Anterior cingulate cortex (tissue), 58 donors: Measurements from ENCODE around the gene MGRN1.
A peak's percentile ranks its signal among the peaks of the same experiment; 100 is the strongest.

Experiments used
- DNase-seq, 58 donors: peaks; one replicate each; lab custom pipeline; 2025; lab: John Stamatoyannopoulos, UW

The MGRN1 gene

DNA sequence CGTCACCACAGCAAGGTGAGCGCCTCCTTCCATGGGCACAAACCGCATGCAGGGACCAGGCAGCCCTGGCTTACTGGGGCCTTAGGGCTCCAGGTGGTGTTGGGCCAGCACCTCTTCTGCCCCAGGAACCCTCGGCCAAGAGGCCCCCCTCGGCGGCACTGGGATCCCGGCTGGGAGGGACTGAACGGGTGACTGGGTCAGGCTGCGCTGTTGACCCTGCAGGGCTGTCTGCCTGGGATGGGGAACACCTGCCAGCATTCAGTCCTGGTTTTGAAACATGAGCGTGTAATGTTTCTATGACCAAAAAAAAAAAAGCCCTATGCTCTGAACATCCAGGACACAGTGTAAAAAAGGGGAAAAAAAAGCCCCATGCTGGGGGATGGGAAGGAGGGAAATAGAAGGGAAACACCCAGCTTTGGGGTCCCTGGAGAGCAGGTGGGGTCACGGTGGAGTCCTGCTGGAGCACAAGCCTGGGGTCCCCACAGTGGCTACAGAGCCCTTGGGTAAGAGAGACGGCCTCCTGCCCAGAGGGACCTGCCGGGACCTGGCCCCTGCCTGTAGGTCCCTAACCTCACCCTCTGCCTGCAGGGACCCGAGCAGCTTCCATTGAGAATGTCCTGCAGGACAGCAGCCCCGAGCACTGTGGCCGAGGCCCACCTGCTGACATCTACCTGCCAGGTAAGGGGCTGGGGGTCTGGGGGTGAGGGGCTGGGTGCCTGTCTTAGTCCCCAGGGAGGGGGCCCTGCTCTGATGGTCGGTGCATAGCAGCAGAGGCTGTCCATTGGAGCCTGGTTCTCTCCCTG is 58.8 kb downstream of the MGRN1 start:
- DNase-seq: no peak

DNA sequence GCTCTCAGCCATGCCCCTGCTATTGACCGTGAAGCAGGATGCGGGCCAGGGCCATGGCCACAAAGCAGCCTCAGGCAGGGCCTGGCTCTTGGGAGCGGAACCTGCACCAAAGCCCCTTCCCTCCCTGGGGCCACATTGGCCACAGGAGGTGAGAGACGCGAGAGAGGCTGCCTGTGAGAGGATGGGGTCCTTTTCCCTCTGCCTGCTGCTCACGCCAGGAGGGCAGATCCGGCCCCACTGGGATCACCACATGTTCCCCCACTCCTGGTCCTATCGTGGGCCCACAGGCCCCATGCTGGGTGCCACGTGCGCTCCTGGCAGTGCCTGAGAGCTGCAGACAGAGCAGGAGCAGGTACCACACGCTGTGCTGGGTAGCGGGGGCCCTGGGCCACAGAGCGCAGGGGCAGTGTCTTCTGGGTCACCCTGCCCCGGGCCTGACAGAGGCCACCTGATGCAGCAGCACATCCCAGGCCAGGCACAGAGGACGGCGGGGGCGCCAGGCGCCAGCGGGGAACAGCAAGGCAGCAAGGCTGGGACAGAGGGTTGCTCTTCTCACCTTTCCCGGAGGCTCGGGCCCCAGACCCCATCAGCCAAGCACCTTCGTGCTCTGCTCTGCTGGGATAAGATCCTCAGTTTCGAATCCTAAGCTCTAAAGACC is 59.6 kb downstream of the MGRN1 start:
- peak in 2 of 58 donors; percentile 14 to 25 for DNase-seq

DNA sequence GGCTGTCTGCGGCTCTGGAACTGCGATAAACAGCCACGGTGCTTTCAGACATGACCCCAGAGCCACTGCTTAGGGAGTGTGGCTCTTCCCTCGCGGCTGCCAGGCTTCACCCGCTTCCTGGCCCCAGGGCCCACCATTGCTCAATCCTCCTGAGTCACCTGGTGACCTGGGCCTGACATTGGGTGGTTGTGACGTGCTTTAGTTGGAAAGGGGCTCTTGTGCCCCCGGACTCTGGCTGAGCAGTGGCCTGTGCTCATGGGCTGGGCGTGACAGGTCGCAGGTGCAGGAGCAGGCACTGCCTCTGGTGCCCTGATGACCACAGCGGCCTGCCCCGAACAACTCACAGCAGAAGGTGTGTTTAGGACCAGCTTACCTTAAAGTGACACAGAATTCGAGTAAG is 60.1 kb downstream of the MGRN1 start:
- no peak for DNase-seq

DNA sequence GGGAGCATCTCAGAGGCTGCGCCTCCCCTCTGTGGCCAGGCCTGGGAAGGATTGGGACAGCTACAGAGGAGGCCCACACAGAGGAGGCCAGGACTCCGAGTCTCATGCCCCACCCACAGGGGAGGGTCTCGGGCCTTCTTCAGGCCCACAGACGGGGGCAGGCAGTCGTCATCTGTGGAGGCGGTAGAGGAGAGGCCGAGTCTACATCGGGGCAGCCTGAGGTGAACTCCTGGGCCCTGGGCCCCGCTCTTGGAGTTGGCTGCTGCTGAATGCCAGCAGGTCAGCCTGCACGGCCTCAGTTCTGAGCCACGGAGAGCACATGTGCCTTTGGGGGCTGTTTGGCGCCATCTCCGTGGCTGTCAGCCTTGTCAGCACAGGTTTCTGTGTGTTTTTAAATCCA is 60.7 kb downstream of the MGRN1 start:
- DNase-seq: peak in 7 of 58 donors; percentile 9 to 35 (median 22)

DNA sequence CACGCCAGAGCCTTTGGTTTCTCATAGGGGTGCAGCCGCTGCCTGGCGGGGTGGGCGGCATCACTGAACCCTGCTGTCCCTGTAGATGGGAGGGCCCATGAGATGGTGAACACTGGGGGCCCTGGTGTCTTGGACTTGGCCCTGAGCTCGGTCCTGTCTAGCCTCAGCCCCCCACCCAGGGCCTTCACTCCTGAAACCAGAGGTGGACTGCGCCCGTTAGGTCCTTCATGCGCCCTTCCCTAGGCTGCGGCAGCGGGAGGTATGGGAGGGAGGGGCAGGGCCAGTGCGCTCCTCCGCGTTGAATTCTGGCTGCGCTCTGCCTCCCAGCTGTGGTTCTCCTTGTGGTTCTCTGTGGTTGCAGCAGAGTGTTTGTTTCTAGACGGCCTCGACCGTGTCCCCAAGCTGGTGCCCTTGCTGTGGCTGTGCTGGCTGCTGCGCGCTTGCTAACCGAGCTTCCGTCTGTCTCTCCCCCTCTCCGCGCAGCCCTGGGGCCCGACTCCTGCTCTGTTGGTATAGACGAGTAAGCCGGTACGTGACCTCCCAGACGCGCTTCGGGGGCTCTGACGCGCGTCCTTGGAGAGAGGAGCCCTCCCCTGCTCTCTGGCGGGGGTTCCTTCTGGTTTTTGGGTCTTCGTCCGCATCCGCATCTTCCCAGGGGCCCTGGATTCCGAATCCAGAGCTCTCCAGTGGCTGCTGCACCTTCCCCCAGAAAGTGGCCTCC is 61.3 kb downstream of the MGRN1 start:
- no peak for DNase-seq

DNA sequence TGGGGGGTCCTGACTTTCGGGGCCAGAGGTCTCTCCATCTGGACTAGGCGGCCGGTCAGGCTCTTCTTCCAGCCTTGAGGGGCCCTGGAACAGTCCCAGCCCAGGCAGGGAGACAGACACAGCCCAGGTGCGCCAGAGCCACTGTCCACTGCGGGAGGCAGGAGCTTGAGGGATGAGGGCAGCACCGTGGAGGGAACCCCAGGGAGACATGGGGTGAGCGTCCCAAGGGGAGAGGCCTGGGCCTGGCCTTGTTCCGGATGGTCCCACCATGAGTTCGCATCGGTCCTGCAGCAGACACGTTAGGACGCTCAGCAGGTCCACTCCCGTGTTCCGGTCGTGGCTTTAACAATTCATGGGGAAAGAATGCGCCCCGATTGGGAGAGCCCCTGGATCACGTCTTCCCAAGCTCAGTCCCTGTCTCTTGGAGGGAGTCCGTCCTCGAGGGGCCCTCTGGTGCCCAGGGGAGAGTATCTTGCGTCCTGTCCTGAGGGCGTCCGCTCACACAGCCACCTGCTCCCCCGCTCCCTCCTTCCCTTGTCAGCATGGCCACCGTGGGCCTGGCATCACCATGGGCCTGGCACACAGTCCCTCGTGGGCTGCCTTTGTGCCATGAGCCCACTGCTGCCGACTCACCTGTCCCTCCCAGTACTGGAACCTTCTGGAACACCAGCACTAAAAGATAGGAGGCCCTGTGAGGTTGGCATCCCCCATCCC is 62.0 kb downstream of the MGRN1 start:
- DNase-seq: no peak

DNA sequence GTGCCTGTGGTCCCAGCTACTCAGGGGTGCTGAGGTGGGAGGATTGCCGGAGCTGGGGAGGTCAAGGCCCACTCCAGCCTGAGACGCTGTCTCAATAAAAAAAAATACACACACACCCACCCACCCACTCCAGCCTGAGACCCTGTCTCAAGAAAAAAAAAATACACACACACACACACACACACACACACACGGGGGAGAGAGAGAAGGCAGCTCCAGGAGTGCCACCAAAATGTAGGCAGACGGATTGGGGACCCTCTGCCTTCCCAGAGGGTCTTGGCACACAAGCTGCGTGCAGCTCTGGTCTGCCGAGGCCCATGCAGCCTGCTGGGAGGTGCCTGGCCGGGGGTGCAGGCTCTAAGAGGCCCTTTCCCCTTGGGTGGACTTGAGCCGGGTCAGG is 62.8 kb downstream of the MGRN1 start:
- no peak for DNase-seq

DNA sequence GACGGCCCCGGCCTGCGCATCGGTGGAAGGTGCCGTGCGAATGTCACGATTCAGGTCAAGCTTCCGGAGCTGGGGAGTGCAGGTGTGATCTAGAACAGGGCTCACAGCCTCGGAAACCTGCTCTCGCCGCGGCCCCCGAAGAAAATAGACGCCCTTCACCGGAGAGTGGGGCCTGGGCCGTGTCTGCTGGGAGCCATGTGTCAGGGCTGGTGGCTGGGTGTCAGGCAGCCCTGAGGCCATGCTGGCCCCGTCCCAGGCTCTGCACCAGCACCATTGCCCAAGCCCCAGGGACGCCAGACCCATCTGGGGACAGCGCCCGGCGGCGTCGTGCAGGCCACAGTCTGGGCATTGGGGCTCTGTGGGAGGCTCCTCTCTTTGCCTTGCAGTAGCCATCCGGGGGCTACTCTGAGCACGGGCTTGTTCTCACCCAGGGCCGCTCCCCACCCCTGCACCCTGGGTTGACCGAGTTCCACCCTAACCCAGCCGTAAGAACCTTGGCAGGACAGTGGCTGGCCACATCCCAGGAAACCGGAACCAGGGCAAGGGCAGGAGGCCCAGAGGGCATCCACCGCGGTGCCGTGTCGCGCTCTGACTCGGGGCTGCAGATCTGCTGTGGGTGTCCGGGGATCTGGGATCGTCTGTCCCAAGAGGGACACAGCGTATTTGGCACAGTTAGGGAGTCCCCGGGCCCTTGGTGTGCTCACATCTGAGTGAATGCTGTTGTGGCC is 63.5 kb downstream of the MGRN1 start:
- DNase-seq: no peak

DNA sequence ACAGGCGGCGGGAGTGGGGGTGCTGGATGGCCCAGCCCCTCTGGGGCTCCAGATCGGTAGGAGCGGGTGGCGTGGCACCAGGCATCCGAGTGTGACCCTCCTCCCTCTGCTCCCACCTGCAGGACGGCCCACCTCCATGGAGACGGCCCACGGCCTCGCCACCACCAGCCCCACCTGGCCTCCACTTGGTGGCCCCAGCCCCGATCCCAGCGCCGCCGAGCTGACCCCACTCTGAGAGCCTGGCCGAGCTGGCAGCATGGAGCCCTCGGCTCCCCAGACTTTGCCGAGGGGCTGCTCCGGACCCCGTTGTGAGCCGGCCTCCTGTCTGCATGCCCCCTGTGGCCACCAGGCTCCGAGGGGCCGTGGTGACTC is 64.0 kb downstream of the MGRN1 start:
- DNase-seq: no peak

DNA sequence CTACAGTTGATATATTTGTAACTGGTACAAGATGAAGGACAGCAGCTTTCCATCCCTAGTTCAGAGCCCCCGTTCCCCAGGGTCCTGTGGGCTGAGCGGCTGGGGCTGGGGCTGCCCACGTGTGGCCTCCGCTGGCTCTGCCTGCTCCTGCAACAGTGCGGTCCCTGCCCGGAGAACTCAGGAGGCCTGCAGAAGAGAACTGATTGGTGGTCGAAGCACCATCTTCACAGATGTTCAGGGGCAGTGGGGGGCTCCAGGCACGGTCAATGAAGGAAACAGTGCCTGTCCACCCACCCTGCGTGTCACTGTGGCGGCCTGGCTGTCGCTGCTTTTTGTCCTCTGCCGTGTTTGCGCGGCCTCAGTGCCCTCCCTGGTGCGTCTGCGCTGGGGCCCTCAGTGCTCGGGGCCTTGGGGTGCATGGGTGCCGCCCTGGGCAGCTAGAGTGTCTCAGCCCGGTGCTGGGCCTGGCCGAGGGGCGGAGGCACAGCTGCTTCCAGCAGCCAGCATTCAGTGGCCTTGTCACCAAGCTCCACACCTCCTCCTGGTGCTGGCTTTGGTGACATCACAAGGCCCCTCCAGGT is 64.6 kb downstream of the MGRN1 start:
- no peak for DNase-seq

DNA sequence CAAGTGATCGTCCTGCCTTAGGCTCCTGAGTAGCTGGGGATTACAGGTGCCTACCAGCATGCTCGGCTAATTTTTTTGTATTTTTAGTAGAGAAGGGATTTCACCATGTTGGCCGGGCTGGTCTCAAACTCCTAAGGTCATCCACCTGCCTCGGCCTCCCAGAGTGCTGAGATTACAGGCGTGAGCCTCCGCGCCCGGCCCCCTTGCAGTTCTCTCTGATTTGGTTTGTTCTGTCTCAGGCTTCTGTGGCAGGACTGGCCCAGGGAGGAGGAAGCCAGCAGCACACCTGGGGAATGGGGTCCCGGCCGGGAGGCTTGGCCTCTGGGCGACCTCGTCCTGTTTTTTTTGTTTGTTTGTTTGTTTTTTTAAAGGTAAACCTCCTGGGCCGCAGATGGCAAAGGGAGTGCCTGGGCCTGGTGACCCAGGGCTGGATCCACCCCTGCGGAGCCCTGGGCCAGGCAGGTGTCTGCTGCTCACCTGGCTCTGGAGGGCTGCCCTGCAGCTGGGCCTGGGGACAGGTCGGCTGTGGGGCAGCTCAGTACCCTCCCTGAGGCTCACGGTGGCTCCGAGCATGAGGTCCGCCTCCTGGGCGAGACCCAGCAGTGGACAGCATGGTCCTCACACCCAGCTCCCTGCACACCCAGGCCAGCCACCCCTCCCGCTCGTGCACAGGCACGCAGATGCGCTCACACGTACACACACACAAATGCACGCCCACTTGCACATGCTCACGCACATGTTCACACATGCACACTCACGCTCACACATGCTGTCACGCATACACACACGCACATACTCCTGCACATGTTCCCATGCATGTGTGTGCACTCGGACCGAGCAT is 65.5 kb downstream of the MGRN1 start:
- no peak for DNase-seq

DNA sequence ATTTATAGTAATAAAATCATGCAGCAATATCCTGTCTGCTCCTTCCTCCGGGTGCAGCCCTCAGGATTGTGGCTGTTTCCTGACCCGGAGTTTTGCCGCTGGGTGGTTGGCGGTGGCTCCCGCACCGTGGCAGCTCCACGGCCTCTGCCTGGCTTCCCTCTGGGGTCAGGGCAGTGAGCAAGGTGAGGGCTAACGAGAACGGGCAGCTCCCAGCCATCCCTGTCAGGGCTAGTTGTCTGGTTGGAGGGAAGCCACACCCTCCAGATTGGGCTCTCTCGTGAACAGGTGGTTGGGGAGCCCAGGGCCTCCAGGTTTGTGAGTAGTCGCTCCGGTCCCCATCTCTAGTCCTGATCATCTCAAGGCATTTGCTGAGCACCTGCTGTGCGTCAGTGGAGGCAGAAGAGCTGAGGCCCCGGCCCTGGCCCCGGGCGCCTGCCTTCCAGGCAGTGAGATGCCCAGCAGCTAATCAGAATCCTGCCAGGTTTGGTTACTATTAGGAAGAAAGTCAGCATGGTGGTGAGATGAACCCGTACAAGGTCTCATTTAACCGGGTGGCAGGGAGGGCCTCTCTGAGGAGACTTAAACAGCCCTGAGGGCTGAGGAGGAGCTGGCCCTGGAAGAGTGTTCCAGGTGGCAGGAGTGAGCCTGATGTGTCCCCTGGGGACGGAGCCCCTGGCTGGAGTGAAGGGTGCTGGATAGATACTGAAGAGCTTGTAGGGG is 66.5 kb downstream of the MGRN1 start:
- DNase-seq: no peak

DNA sequence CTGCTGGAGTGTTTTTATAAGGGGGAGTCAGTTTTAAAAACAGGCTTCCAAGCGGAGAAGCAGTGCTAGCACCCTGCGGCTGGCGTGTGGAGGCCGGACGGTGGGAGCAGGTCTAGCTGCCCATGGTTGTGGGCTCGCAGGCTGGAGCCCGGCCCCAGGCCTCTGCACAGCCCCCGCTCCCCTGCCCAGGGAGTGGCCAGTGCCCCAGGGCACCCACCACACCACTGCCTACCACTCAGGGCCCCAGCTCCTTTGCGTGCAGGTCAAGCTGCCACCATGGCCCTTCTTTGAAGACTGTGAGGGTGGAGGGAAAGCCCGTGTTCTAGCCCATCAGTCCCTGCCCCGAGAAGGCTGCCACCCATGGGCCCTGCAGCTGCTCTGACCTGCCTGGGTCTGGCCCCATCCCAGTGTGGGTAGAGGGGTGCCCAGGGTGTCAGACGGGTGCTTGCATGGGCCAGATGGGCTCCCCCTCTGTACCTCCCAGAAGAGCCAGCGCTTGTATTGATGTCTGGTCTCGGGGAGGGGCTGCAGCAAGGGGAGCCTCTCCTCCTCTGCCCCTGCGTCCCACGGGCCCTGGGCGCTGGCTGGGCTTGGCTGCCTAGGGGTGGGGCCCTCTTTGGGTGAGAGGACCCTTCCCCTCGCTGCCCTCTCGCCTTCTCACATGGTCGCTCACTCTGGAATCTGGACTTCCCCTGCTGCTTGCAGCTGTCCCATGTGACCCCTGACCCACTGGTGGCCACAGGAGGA is 67.2 kb downstream of the MGRN1 start:
- no peak for DNase-seq

DNA sequence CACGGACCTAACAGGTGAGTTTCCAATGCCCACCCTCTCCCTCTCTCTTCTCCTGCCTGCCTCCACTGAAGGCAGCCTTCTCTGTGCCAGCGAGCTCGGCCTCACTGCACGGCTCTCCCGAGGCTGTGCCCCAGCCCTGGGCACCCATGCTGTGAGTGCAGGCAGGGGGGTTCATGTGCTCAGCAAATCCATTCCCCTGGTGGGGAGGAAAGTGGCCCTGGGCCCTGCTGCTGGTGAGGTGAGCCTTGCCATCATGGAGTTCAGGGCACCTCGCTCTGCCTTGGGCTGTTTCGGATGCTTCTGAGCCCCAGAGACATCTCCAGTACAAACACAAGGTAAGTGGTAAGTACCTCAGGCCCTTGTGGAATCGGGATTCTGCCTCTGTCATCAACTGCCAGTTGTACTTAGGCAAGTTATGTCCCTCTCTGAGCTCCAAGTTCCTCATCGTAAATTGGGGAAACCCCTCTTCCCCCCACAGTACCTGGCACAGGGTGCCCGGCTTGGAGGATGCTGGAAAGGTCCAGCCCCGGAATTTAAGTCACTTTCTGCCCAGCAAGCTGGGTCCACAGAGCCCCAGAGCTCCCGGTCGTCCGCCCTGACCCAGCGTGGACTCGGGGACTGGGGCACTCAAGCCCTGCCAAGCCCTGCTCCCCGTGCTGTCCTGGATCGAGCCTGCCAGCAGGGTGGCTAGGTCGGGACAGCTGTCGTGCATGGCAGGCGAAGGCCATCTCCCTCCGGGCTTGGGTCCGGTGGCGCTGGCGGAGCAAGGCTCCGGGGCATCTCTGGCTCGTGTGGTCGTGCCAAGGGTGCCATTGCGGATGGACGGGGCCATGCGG is 68.1 kb downstream of the MGRN1 start:
- peak in 5 of 58 donors; percentile 45 to 72 (median 65) for DNase-seq

DNA sequence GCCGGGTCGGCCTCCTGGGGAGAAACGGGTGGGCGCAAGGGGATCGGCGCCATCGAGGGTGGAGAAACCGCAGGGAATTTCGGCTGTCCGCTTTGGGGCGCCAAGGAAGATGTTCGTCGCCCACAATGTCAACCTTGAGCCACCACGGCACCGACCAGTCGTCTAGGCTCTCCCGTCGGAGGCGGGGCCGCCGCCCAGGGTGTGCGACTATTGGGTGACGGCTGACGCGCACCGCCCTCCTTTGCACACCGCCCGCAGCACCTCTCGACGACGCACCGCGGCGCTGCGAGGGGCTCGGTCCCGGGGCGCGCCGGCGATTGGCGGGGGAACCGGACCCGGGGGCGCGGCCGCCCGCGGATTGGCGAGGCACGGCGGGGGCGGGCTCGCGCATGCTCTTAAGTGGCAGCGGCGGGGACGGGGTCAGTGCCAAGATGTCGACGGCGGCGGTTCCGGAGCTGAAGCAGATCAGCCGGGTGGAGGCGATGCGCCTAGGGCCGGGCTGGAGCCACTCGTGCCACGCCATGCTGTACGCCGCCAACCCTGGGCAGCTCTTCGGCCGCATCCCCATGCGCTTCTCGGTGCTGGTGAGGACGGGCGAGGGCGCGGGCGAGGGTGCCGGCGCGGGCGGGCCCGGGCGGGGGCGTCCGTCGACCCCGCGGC is 68.8 kb downstream of the MGRN1 start, which contains the start of gene NUDT16L1:
Gene NUDT16L1 (plus strand): TSS at position 267 of the 660 bp plus-strand sequence. CDS start 165 bp downstream, at position 432.
- DNase-seq: peak; percentile 57 to 98 (median 95)
